ENCODE data around the gene AHRR.
A peak's percentile ranks its signal among the peaks of the same experiment; 100 is the strongest.

AHRR gene

DNA sequence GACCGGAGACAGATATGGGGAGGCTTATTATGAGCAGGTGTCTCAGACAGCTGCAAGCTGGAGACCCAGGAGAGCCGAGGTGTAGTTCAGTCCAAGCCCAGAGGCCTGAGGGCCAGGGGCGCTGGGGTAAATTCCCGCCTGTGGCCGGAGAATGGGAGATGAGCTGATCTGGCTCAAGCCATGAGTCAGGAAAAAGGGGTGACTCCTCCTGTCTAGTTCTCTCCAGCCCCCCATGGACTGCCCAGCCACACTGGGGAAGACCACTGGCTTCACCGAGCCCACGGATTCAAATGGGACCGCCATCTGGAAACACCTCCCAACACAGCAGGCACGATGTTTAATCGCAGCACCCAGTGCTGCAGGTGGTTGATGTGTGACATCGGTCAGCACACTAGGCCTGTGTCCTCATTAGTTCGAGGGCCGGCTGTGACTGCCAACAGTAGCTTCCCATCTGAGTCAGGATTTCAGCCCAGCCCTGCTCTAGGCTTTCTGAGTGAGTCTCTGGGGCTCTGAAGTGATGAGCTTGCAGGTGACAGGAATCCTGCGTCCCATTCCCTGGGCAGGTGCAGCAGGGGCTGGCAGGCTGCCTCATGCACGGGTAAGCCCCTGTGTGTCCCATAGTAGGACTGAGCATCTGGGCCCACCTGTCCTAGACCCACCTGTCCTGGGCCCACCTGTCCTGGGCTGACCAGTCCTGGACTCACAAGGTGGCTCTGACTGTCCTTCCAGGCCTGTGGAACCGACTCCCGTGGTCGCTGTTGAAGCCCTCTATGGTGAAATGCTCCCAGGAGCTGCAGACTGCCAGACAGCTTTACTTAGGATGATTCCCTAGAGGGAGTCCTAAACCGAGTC is 49.7 kb downstream of the AHRR start:
- peaks cover 0 to 5% (median 4%) of the 10 kb centered on the region in 5 donors for H3K9me3 ChIP-seq (ENCODE audit: control insufficient read depth in 5 of 5, low read length in 5 of 5)
- H3K9ac ChIP-seq (ENCODE audit: low read length in 5 of 5): no peak overlapping the region
- peaks cover 19 to 39% (median 32%) of the 10 kb centered on the region in 5 donors for H3K27me3 ChIP-seq (ENCODE audit: control insufficient read depth in 5 of 5, insufficient read depth in 4 of 5, low read length in 5 of 5)
- no peak overlapping the region for H3K27ac ChIP-seq (ENCODE audit: low read depth, low read length)
- no peaks in the 10 kb centered on the region for H3K36me3 ChIP-seq (ENCODE audit: control insufficient read depth in 5 of 5, insufficient read depth in 5 of 5, low read length in 5 of 5)
- H3K4me3 ChIP-seq (ENCODE audit: low read depth in 1 of 5, low read length in 5 of 5): no peak overlapping the region
- peaks cover 0 to 24% (median 10%) of the 10 kb centered on the region in 5 donors for H3K4me1 ChIP-seq (ENCODE audit: control insufficient read depth in 5 of 5, insufficient read depth in 5 of 5, low read length in 5 of 5)

- Histone ChIP-seq H3K9ac (ENCODE audit: low read length in 5 of 5) (no peak overlapping the region), H3K9me3 (ENCODE audit: control insufficient read depth in 5 of 5, low read length in 5 of 5) (no peaks in the 10 kb centered on the region), H3K4me1 (ENCODE audit: control insufficient read depth in 5 of 5, insufficient read depth in 5 of 5, low read length in 5 of 5) (peaks cover 0 to 24% (median 10%) of the 10 kb centered on the region in 5 donors), H3K27me3 (ENCODE audit: control insufficient read depth in 5 of 5, insufficient read depth in 4 of 5, low read length in 5 of 5) (peaks cover 19 to 39% (median 32%) of the 10 kb centered on the region in 5 donors), H3K4me3 (ENCODE audit: low read depth in 1 of 5, low read length in 5 of 5) (no peak overlapping the region), H3K27ac (ENCODE audit: low read depth, low read length) (no peak overlapping the region), H3K36me3 (ENCODE audit: control insufficient read depth in 5 of 5, insufficient read depth in 5 of 5, low read length in 5 of 5) (no peaks in the 10 kb centered on the region)
These were observed 50.5 kb downstream of the AHRR start for GRCh38 chr5:371811-372555.

- peaks cover 0 to 24% (median 10%) of the 10 kb centered on the region in 5 donors for H3K4me1 ChIP-seq (ENCODE audit: control insufficient read depth in 5 of 5, insufficient read depth in 5 of 5, low read length in 5 of 5)
- H3K9ac ChIP-seq (ENCODE audit: low read length in 5 of 5): no peak overlapping the region
- no peaks in the 10 kb centered on the region for H3K9me3 ChIP-seq (ENCODE audit: control insufficient read depth in 5 of 5, low read length in 5 of 5)
- H3K27ac ChIP-seq (ENCODE audit: low read depth, low read length): no peak overlapping the region
- H3K4me3 ChIP-seq (ENCODE audit: low read depth in 1 of 5, low read length in 5 of 5): no peak overlapping the region
- H3K27me3 ChIP-seq (ENCODE audit: control insufficient read depth in 5 of 5, insufficient read depth in 4 of 5, low read length in 5 of 5): peaks cover 19 to 39% (median 32%) of the 10 kb centered on the region in 5 donors
- H3K36me3 ChIP-seq (ENCODE audit: control insufficient read depth in 5 of 5, insufficient read depth in 5 of 5, low read length in 5 of 5): no peaks in the 10 kb centered on the region
These were observed 51.1 kb downstream of the AHRR start for GRCh38 chr5:372556-372995.

DNA sequence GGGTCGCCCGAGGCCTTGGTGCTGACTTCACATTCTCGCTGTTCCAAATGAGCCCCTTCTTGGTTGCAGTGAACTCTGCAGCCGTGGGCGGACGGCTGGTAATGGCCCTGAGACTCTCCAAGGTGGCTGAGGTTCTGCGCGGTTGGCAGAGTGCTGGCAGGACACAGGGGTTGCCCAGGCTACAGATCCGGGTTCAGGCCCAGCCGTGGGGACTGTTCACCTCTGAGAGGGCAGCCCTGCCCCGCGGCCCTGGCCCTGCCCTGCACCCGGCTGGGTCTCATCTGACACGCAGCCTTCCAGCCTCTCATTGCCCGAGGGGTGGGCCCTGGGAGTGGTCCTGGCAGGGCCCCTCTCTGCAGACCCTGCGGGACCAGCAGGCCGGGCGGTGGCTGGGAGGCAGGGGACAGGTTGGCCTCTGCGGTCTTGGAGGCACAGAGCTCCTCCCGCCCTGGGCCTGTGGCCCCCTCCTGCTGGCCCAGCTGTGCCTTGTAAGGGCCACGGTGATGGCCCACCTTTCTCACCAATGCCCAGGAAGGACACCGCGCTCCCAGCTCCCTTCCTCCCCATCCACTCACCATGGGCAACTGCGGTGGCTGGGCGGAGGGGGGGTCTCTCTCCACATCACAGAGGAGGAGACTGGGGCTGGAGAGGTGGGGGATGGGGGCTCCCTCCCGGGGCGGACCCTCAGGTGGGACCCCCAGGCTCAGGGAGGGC is 51.6 kb downstream of the AHRR start:
- Histone ChIP-seq H3K9ac (ENCODE audit: low read length in 5 of 5) (no peak overlapping the region), H3K27me3 (ENCODE audit: control insufficient read depth in 5 of 5, insufficient read depth in 4 of 5, low read length in 5 of 5) (peaks cover 19 to 39% (median 32%) of the 10 kb centered on the region in 5 donors), H3K4me3 (ENCODE audit: low read depth in 1 of 5, low read length in 5 of 5) (no peak overlapping the region), H3K36me3 (ENCODE audit: control insufficient read depth in 5 of 5, insufficient read depth in 5 of 5, low read length in 5 of 5) (no peaks in the 10 kb centered on the region), H3K4me1 (ENCODE audit: control insufficient read depth in 5 of 5, insufficient read depth in 5 of 5, low read length in 5 of 5) (peaks cover 0 to 24% (median 10%) of the 10 kb centered on the region in 5 donors), H3K27ac (ENCODE audit: low read depth, low read length) (no peak overlapping the region), H3K9me3 (ENCODE audit: control insufficient read depth in 5 of 5, low read length in 5 of 5) (no peaks in the 10 kb centered on the region)

GRCh38 chr5:373710-374602 is 52.4 kb downstream of the AHRR start:
- H3K4me1 ChIP-seq (ENCODE audit: control insufficient read depth in 5 of 5, insufficient read depth in 5 of 5, low read length in 5 of 5): peaks cover 0 to 19% (median 10%) of the 10 kb centered on the region in 5 donors
- peak overlapping the region in 2 of 5 donors; percentile 14 to 41 for H3K4me3 ChIP-seq (ENCODE audit: low read depth in 1 of 5, low read length in 5 of 5)
- no peak overlapping the region for H3K9ac ChIP-seq (ENCODE audit: low read length in 5 of 5)
- no peaks in the 10 kb centered on the region for H3K36me3 ChIP-seq (ENCODE audit: control insufficient read depth in 5 of 5, insufficient read depth in 5 of 5, low read length in 5 of 5)
- peaks cover 19 to 39% (median 32%) of the 10 kb centered on the region in 5 donors for H3K27me3 ChIP-seq (ENCODE audit: control insufficient read depth in 5 of 5, insufficient read depth in 4 of 5, low read length in 5 of 5)
- no peak overlapping the region for H3K27ac ChIP-seq (ENCODE audit: low read depth, low read length)
- H3K9me3 ChIP-seq (ENCODE audit: control insufficient read depth in 5 of 5, low read length in 5 of 5): no peaks in the 10 kb centered on the region

GRCh38 chr5:374631-375335 is 53.3 kb downstream of the AHRR start:
- Histone ChIP-seq H3K9ac (ENCODE audit: low read length in 5 of 5) (no peak overlapping the region), H3K4me3 (ENCODE audit: low read depth in 1 of 5, low read length in 5 of 5) (no peak overlapping the region), H3K9me3 (ENCODE audit: control insufficient read depth in 5 of 5, low read length in 5 of 5) (no peaks in the 10 kb centered on the region), H3K4me1 (ENCODE audit: control insufficient read depth in 5 of 5, insufficient read depth in 5 of 5, low read length in 5 of 5) (peaks cover 0 to 12% (median 7%) of the 10 kb centered on the region in 5 donors), H3K36me3 (ENCODE audit: control insufficient read depth in 5 of 5, insufficient read depth in 5 of 5, low read length in 5 of 5) (no peaks in the 10 kb centered on the region), H3K27ac (ENCODE audit: low read depth, low read length) (no peak overlapping the region), H3K27me3 (ENCODE audit: control insufficient read depth in 5 of 5, insufficient read depth in 4 of 5, low read length in 5 of 5) (peaks cover 19 to 36% (median 32%) of the 10 kb centered on the region in 5 donors)

- H3K9me3 ChIP-seq (ENCODE audit: control insufficient read depth in 5 of 5, low read length in 5 of 5): no peaks in the 10 kb centered on the region
- H3K9ac ChIP-seq (ENCODE audit: low read length in 5 of 5): no peak overlapping the region
- peaks cover 0 to 12% (median 7%) of the 10 kb centered on the region in 5 donors for H3K4me1 ChIP-seq (ENCODE audit: control insufficient read depth in 5 of 5, insufficient read depth in 5 of 5, low read length in 5 of 5)
- H3K4me3 ChIP-seq (ENCODE audit: low read depth in 1 of 5, low read length in 5 of 5): no peak overlapping the region
- peaks cover 19 to 36% (median 29%) of the 10 kb centered on the region in 5 donors for H3K27me3 ChIP-seq (ENCODE audit: control insufficient read depth in 5 of 5, insufficient read depth in 4 of 5, low read length in 5 of 5)
- no peaks in the 10 kb centered on the region for H3K36me3 ChIP-seq (ENCODE audit: control insufficient read depth in 5 of 5, insufficient read depth in 5 of 5, low read length in 5 of 5)
- no peak overlapping the region for H3K27ac ChIP-seq (ENCODE audit: low read depth, low read length)
These were observed 53.9 kb downstream of the AHRR start for GRCh38 chr5:375336-375920.

GRCh38 chr5:375921-376798 is 54.6 kb downstream of the AHRR start:
- Histone ChIP-seq H3K36me3 (ENCODE audit: control insufficient read depth in 5 of 5, insufficient read depth in 5 of 5, low read length in 5 of 5) (no peaks in the 10 kb centered on the region), H3K9ac (ENCODE audit: low read length in 5 of 5) (no peak overlapping the region), H3K4me3 (ENCODE audit: low read depth in 1 of 5, low read length in 5 of 5) (no peak overlapping the region), H3K4me1 (ENCODE audit: control insufficient read depth in 5 of 5, insufficient read depth in 5 of 5, low read length in 5 of 5) (peaks cover 0 to 12% (median 7%) of the 10 kb centered on the region in 5 donors), H3K27me3 (ENCODE audit: control insufficient read depth in 5 of 5, insufficient read depth in 4 of 5, low read length in 5 of 5) (peaks cover 19 to 36% (median 26%) of the 10 kb centered on the region in 5 donors), H3K27ac (ENCODE audit: low read depth, low read length) (no peak overlapping the region), H3K9me3 (ENCODE audit: control insufficient read depth in 5 of 5, low read length in 5 of 5) (no peaks in the 10 kb centered on the region)

Measured in subcutaneous abdominal adipose tissue (tissue), 5 donors.